ENCODE measurements around the gene NSUN3.

DNA sequence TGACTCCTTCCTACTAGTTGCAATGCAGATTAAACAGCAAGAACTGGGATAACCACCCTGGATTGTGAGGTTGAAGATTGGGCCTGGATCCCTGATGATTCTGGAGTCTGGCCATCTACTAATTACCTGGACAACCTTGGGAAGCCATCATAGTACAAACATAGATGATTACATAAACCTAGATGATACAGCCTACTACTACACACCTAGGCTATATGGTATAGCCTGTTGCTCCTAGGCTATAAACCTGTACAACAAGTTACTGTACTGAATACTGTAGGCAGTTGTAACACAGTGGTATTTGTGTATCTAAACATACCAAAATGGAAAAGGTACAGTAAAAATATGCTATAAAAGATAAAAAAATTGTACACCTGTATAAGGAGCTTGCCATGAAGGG is 48.0 kb downstream of the NSUN3 start:
- TF ChIP-seq, protein P1, sequence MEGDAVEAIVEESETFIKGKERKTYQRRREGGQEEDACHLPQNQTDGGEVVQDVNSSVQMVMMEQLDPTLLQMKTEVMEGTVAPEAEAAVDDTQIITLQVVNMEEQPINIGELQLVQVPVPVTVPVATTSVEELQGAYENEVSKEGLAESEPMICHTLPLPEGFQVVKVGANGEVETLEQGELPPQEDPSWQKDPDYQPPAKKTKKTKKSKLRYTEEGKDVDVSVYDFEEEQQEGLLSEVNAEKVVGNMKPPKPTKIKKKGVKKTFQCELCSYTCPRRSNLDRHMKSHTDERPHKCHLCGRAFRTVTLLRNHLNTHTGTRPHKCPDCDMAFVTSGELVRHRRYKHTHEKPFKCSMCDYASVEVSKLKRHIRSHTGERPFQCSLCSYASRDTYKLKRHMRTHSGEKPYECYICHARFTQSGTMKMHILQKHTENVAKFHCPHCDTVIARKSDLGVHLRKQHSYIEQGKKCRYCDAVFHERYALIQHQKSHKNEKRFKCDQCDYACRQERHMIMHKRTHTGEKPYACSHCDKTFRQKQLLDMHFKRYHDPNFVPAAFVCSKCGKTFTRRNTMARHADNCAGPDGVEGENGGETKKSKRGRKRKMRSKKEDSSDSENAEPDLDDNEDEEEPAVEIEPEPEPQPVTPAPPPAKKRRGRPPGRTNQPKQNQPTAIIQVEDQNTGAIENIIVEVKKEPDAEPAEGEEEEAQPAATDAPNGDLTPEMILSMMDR (IDR thresholded peaks at IDR 0.05), result no peak
- TF ChIP-seq POLR2A (IDR thresholded peaks at IDR 0.05; ENCODE audit: low read depth) (no peak), POLR2AphosphoS5 (IDR thresholded peaks at IDR 0.05) (no peak)
